HG03103 (cell line): ENCODE results near the gene PIK3CB.
A peak's percentile ranks its signal among the peaks of the same experiment; 100 is the strongest.

Source experiments
- ATAC-seq: cut with Tn5 transposase; IDR thresholded peaks from one replicate; pipeline ENCODE4 v1.9.1; 2021; ENCODE audit warnings: low read depth; ENCODE audit not compliant: unreplicated experiment

Gene PIK3CB

GRCh38 chr3:138834596-138835396 lies at the start of gene PIK3CB:
Gene PIK3CB, minus strand, starts transcription at chr3:138834928. Its CDS starts 75,585 bp downstream, at chr3:138759343.
- peak; percentile 89 for ATAC-seq

GRCh38 chr3:138881233-138881632 lies 46.5 kb upstream of the PIK3CB start:
- no peak for ATAC-seq

GRCh38 chr3:138879541-138880380 lies 45.0 kb upstream of the PIK3CB start:
- ATAC-seq = no peak

- no peak for ATAC-seq
These were observed 42.5 kb upstream of the PIK3CB start for GRCh38 chr3:138877226-138877625.

DNA sequence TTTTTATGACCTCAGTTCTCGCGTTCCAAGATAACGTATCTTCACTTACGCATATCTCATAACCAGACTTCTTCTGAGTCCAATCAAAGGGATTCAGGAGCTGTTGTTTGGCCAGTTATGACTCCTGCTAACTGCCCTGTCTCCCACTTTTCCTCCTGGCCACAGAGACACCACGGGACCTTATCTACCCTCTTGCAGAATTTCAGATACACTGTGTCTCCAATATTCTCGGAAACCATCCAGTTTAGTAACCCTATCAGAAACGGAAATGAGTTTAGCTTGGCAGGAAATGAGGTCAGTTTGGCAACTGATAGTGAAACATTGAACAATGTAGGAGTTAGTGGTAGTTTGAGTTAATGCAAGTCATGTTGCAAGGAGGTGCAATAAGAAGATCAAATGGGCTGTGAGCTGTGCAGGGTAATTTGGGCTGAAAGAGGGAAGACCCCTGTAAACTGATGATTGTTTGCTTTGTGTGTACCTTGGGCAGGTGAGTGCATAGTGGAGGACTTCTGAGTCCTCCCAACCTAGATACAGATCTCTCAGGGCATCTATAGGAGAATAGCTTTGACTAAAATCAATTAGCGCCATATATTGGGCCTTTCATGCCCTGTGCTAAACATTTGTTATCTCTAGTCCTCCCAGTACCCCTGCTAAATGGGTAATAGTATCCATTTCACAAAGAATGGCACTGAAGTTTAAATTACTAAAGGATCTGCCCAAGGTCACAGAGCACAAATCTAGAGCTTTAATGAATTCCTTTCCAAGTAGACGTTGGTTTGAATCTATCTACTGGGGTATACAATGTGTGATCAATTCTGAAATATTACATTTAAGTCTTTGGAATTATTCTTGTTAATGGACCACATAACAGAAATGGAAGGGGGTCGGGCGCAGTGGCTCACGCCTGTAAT lies 41.3 kb upstream of the PIK3CB start:
- ATAC-seq = no peak

GRCh38 chr3:138875096-138875753 lies 40.5 kb upstream of the PIK3CB start:
- ATAC-seq = no peak

GRCh38 chr3:138873471-138874278 lies 38.9 kb upstream of the PIK3CB start:
- ATAC-seq = no peak

DNA sequence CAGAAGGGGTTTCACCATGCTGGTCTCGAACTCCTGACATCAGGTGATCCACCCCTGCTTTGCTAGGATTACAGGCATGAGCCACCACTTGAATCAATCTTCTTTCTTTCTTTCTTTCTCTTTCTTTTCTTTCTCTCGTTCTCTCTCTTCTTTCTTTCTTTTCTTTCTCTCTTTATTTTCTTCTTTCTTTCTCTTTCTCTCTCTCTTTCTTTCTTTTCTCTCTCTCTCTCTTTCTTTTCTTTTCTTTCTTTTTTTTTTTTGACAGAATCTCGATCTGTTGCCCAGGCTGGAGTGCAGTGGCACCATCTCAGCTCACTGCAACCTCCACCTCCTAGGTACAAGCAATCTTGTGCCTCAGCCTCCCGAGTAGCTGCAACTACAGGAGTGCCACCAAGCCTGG lies 37.9 kb upstream of the PIK3CB start:
- no peak for ATAC-seq

GRCh38 chr3:138867996-138868395 lies 33.3 kb upstream of the PIK3CB start:
- ATAC-seq = no peak

GRCh38 chr3:138863776-138864113 lies 29.0 kb upstream of the PIK3CB start:
- no peak for ATAC-seq

DNA sequence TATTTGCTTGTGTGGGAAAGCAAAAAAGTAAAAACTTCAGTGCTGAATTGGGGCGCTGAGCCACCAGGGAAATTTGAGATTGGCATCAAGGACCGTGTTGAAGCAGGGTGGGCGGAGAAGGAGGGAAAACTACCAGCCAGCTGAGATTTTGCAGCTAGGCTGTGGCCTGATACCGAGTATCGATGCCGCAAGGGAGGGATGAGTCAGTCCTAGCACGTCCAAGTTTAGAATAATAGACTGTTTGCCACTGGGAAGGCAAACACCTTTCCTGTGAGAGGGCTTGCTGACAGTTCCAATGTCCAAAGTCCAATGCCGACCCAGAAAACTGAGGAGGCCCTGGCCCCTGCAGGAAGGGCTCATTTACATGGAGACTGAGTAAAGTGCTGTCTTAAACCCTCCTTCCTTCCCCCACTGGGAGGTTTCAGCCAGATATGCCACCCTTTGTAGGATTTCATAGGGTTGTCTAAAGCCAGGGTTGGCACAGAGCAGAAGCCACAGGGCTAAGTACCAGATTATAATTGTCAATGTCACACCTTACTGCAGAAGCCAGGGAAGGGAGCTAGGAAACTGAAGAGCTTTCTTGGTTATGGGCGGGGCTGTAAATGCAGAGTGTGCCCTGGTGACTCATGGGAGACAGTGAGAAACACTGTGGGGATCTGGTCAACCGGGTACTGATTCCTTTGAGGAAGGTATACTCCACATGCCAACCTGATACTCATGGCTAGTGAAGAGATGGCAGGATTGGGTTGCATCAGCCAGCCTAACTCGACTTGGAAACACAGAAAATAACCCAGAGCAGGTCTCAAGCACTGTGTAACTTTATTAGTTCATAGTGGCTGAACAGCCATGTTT lies 28.4 kb upstream of the PIK3CB start:
- ATAC-seq = no peak

DNA sequence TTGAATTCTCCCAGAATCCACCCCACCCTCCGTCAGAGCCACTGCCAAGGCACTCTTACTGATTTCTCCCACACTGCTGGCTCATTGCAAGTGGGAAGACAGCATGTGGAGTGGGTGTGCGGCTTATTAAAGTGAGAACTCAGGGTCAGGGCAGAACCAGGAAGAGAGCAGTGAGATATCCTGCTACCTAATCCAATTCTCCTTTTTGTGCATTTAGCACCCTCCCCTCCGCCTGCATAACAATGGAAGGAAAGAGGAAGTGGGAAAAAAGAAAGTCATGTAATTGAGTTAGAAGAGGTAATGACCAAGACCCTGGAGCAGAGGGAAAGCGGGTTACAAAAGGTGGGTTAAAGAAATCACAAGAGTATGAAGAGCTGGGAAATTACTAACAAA lies 27.8 kb upstream of the PIK3CB start:
- ATAC-seq = no peak

DNA sequence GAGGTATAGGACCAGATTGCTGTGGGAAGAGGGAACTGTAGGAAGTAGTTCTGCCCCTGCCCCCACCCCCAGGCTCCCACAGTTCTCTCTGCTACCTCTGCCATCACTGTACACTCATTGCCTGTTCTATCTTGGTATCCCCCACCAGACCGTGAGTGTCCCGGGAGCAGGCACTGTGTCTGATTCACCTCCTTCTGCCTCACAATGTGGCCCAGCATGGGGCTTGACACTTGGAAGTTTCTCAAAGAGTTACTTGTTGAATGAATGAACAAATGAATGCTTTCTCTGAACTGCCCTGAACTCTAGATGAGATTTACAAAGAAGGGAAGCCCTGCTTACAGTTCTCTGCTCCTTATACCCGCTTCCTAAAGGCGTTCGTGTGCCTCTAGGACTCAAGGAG lies 27.1 kb upstream of the PIK3CB start:
- ATAC-seq = no peak

- ATAC-seq = no peak
These were observed 22.1 kb upstream of the PIK3CB start for GRCh38 chr3:138856799-138857198.

- no peak for ATAC-seq
These were observed 20.2 kb upstream of the PIK3CB start for GRCh38 chr3:138854940-138855339.

GRCh38 chr3:138854204-138854603 lies 19.5 kb upstream of the PIK3CB start:
- ATAC-seq = no peak

- ATAC-seq = no peak
These were observed 15.4 kb upstream of the PIK3CB start for GRCh38 chr3:138850151-138850550.

DNA sequence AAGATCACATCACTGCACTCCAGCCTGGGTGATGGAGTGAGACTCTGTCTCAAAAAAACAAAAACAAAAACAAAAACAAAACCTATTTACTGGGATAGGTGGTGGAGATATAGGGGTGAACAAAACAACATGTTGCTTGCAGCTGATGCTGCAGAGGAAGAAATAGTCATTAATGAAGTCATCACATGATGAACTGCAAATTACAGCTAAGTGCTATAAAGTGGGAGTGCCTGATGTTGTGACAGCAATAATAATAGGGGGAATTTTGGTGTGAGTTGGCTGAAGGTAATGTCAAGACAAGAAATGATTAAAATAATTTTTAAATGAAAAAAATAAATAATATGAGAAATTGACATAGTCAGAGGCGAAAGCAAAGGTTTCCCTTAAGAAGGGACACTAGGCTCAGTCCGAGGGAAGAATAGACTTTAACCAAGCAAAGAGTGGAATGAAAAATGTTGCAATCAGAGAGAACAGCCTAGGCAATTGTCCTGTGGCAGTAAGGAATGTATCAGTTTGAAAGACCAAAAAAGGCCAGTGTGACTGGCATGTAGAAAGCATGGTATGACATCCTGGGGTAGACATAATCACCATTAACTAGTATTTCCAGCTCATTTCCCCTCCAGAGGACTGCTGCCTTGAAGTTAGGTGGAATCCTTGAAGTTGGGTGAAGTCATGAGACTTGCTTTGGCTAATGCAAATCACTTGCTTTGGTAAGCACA lies 14.7 kb upstream of the PIK3CB start:
- ATAC-seq = no peak
